ENCODE measurements around the gene QRFP.
"Not testable (repeated sequence)": the region's sequence is repeated elsewhere in the genome, so short reads cannot be mapped to it uniquely, and the experiment has no call there.

QRFP gene

DNA sequence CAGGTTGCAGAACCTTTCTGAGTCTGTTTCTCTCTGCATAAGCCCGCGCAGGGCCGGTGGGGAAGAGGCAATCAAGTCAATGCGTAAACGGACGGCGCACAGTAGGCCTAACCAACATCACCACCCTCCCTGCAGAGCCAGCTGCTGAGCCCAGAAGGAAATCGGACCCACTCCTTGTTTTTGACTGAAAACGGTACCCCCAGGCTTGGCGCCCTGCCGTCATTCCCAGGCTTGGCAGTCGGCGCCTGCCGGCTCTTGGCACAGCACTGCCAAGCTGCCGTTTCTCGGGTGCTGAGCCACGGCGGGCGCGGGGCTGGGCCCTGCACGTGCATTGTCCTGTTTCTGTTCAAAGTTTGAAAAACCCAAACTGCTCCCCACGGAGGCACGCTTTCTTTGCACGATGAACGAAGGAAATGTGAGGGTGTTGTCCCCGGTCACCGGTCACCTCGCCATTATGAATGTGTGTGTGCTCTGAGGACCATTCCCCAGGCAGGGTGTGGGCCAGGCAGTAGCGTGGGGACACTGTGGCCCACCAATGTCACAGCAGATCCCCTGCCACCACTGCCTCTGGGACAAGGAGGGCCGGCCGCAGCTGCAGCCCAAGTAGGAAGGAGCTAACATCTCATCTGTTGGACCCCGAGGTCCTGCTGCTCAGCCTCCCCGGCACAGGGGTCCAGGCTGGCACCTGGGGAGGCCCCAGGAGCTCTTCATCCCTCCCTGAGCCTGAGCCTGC is 22.4 kb upstream of the QRFP start:
- no peak for DNase-seq

DNA sequence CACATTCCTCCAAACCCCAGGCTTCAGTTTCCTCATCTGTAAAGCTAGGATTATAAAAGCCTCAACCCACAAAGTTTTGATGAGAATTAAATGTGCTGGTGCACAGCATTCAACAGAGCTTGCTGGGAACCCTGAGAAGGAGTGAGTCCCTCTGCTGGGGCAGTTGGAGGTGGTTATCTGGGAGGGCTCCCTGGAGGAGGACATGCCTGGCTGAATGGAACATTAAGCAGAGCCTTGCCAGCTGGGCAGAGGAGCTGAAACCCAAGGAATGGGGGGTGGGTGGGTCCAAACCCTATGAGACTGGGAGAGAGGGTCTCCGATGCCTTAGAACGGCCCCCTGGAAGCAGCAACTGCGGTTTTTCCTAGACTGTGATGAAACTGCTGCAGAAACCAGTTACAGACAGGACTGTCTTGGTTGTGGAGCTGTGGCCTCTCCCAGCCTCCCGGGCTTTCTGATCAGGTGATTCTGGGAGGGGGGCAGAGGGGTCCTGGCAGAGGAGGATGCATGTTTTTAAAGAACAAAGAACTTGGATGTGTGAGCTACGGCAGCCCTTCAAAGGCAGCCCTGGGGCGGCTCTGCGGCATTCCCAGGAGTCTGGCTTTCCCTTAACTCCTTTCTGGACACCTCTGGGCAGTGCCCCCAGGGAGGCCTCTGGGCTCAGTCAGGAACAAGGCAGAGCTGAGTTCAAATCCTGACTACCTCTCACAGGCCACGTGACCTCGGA is 21.7 kb upstream of the QRFP start:
- no peak for DNase-seq

- DNase-seq: no peak
Observed at GRCh38 chr9:130917168-130917960, 20.8 kb upstream of the QRFP start.

GRCh38 chr9:130915096-130915447 is 18.5 kb upstream of the QRFP start:
- DNase-seq: no peak

GRCh38 chr9:130914417-130915095 is 17.9 kb upstream of the QRFP start:
- DNase-seq: no peak

DNA sequence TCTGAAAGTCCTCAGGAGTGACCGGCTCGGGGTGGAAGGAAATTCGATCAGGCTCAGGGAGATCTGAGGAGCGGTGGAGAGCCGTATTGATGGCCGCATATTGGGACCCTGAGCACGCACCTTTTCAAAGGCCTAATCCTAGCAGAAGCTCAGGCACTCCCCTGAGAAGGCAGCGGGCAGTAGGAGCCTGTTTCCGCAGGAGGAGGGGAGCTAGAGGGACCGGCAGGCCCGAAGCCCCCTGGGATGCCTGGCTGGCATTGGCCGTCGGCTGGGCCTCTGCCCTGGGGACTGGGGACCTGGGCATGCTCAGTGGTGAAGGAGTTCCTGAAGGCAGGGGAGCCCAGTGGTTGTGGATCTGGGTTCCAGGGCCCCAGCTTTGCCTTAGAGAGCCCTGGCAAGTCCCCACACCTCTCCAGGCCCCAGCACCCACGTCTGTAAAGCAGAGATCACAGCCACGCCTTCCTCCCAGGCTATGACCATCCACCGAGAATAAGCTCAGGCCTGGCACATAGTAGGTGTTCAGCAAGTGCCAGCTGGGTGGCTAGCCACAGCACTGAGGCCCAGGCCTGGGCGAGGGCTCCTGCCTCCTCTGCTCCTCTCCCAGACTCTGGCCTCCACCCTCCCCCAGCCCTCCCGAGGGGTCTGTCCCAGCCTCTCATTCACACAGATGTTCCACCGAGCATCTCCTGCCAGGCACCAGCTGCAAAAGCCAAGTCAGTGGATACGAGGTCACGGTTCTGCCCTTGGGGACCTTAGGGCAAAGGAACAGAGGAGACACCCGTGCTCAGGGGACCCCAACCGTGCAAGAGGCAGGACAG is 17.2 kb upstream of the QRFP start:
- DNase-seq: no peak

DNA sequence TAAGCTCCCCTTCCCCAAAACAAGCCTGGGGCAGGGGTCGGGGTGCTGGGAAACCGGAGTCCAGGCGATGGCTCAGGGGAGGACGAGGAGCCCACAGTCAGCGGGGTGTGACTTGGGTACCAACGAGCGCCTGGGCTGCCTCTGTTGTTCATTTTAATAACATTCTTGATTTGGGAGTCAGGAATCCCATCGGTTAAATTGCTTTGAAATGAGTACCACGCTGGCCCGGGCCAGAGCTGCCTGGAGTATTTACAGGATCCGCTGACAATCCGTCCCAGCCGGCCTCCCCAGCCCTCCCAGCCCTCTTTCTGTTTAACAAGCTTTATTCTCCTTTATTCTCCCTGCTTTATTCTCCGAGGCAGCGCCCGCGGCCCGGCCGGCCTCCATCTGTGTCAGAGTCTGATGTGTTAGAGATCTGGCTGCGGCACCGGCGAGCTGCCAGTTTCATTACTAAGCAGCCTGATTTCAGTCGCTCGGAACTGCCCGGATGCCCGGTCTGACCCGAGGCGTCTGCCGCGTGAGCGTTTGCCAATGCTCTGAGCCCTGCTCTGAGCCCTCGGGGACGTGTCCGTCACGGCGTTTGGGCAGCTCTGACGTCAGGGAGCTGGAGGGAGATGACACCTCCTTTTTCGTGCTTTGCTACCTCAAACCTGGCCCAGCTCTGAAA is 16.5 kb upstream of the QRFP start:
- no peak for DNase-seq

DNA sequence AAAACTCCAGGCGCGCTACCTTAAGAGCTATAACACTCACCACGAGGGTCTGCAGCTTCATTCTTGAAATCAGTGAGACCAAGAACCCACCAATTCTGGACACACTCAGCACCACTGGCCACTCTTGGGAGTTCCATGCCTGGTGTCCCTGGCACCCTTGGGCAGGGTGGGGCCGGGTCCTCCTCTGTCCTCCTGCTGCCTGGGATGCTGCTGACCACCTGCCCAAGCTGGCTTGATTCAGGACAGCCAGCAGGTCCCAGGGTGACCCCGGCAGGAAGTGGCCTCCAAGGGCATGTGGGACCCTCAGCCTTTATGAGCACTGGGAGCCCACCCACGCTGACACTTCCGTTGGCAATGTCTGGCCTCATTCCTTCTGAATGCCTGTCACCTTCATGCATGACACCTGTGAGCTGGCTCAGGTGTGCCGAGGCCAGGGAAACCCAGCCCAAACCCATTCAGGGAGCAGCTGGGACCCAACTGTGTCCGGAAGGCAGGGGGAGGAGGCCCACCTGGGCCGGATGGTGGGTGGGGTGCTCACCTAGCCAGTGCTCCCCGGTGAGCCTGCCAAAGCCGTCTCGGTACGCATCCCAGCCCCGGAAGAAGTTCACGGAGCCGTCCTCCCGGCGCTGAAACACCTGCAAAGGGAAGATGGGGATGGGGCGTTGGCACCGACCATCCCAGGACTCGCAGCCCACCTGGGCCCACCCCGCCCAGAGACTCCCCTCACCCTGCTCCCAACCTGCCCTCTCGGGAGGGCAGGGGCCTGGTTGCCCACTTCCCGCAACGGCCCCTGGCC is 14.8 kb upstream of the QRFP start:
- DNase-seq: no peak

GRCh38 chr9:130910670-130911069 is 14.1 kb upstream of the QRFP start:
- not testable (repeated sequence) for DNase-seq

DNA sequence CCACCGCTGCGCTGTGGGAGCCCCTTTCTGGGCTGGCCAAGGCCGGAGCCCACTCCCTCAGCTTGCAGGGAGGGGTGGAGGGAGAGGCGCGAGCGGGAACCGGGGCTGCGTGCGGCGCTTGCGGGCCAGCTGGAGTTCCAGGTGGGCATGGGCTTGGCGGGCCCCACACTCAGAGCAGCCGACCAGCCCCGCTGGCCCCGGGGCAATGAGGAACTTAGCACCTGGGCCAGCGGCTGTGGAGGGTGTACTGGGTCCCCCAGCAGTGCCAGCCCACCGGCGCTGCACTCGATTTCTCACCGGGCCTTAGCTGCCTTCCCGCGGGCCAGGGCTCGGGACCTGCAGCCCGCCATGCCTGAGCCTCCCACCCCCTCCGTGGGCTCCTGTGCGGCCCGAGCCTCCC is 13.4 kb upstream of the QRFP start:
- not testable (repeated sequence) for DNase-seq

- DNase-seq: no peak
Observed at GRCh38 chr9:130908878-130909355, 12.3 kb upstream of the QRFP start.

GRCh38 chr9:130908146-130908877 is 11.7 kb upstream of the QRFP start:
- DNase-seq: no peak

- no peak for DNase-seq
Observed at GRCh38 chr9:130906735-130907416, 10.3 kb upstream of the QRFP start.

DNA sequence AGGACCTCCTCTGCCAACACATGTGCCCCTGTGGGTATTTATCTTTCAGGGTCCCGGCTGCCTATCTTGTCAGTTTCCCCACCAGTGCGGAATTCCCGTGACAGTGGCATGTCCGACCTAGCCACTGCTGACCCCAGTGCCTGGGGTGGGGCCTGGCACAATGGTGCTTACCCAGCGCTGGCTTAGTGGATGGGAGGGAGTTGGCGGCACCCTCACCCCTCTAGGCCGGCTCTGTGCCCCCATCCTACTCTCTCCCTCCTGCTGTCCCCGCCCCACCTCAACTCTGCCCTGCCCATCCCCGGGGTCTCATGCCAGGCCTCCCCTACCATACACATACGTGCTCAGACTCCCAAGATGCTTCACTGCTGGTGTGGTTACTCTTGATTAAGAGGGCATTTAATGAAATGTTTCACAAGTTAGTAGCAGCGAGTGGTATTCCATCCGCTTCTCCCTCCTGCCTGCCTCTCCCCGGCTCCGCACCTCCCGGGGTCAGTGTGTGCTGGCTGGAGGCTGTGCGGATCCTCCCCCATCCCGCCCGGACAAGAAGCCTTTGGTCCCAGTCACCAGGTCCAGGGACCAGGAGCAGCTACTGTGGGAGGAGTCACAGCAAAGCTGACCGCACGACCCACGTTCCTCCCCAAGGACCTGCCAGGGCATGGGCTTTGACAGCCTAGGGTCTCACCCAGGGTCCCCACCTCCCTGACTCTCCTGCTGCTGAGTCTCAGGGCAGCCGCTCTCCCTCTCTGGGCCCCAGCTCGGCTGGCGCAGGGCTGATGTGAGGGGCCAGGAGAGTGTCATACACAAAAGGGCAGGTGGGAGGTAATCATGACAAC is 9.5 kb upstream of the QRFP start:
- no peak for DNase-seq

- no peak for DNase-seq
Observed at GRCh38 chr9:130905125-130905901, 8.7 kb upstream of the QRFP start.

DNA sequence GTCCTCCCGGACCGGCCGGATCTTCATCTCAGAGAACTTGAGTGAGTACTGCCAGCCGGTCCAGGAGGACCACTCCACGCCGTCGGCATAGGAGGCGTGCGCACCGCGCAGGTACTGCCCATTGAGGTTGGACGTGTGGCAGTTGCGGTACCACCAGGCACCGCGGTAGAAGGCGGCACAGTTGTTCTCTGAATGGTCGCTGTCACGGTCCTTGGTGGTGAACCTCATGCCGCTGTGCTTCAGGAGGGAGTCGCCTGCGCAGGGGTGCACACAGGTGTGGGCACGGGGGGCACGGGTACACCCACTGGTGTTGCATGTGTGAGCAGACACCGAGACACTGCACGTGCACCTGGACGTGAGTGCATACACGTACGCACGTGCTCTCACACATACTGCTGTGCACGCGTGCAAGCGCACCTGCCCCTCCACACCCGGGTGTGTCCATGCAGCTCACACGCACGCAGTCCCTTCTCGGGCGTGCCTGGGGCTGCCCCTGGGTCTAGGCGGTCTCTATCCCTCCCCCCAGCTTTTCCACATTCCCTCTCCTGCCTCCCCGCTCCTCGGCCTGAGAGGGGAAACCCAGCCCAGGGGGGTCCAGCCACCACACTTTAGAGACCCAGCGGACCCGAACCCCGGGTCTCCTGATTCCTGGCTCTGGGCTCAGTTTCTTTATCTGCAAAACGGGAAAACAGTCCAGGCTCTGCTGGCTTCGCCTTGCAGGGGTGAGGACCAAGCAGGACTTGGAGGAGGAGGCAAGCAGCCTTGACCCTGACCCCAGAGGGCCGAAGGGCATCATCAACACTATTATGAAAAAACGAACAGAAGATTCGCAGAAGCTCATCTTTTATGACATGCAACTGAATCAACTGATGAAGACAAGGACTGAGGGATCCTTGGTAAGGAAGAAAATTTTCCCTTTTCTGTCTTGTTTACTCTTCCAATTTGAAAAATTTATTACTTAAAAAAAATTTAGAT is 7.7 kb upstream of the QRFP start:
- no peak for DNase-seq

All from NCI-H1930 (cell line).